ENCODE results near the gene TRPV5. TPM values are rescaled to one million over a fixed set of nuclear protein-coding genes. Genes with fewer than 3 reads are reported as not detected.

Gene TRPV5
- total and polyA plus RNA-seq, 9 donors: not detected

DNA sequence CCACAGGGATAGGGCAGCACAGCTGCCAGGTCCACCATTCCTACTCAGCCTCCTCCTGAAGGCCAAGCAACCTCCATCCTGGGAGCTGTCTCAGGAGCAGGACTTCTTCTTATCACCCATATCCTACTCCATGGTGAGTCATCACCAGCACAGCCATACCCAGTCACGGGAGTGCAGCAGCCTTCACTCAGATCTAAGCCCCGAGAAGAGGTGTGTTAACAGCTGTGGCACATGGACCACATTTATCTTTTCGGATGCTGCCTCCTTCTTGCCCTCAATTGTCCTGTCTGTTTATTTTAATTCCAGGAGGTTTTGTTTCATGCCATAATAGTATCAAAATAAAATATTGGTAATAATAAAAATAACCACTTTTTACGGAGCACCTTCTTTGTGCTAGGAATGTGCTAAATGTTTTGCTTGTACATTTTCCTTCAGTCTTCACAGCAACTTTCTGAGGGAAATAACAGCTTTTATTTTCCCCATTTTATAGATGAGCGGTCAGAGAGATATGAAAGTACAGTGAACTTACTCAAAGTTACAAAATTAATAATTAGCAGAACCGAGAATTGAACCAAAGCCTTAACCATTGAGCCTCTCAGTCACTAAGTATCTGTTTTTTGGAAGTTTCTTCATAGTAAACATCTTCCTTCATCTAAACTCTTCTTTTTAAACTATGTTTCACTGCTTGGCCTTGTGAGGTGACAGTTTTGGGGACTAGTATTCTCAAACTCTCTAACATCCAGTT is 31.1 kb upstream of the TRPV5 start:
- WGBS, 3 donors: 71 to 75% (median 73%) methylated on average over 6 of the region's 6 CpGs
- no peak for DNase-seq
- Histone ChIP-seq H3K4me1 (ENCODE audit: insufficient read depth) (no peaks in the 10 kb centered on the region), H3K4me3 (no peak overlapping the region), H3K27ac (no peak overlapping the region), H3K36me3 (no peaks in the 10 kb centered on the region), H3K9me3 (no peaks in the 10 kb centered on the region), H3K27me3 (no peaks in the 10 kb centered on the region)
- intact Hi-C loops (cut with DNase I): no loop called here
- TF ChIP-seq EP300 (IDR thresholded peaks at IDR 0.05) (no peak), POLR2A (IDR thresholded peaks at IDR 0.05) (no peak)
- TF ChIP-seq, protein P1, sequence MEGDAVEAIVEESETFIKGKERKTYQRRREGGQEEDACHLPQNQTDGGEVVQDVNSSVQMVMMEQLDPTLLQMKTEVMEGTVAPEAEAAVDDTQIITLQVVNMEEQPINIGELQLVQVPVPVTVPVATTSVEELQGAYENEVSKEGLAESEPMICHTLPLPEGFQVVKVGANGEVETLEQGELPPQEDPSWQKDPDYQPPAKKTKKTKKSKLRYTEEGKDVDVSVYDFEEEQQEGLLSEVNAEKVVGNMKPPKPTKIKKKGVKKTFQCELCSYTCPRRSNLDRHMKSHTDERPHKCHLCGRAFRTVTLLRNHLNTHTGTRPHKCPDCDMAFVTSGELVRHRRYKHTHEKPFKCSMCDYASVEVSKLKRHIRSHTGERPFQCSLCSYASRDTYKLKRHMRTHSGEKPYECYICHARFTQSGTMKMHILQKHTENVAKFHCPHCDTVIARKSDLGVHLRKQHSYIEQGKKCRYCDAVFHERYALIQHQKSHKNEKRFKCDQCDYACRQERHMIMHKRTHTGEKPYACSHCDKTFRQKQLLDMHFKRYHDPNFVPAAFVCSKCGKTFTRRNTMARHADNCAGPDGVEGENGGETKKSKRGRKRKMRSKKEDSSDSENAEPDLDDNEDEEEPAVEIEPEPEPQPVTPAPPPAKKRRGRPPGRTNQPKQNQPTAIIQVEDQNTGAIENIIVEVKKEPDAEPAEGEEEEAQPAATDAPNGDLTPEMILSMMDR (IDR thresholded peaks at IDR 0.05): no peak

DNA sequence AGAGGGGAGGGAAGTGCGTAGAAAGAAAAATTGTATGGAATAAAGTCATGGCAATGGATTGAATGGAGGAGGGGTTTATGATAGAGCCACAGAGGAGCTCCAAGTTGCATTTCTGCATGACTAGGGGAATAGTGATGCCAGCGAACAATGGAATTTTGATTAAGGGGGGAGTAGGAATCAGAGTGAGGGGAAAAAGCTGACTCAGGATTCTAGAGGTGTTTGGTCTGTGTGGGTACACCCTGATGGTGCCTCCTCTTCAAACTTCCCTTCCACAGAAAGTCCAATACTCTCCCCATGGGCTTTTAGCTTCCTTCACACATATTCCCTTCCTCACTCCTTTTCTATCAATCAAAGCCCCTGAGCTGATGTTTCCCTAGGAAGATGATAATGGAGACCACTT is 30.4 kb upstream of the TRPV5 start:
- H3K4me3 ChIP-seq: no peak overlapping the region
- H3K27me3 ChIP-seq: no peaks in the 10 kb centered on the region
- no peaks in the 10 kb centered on the region for H3K9me3 ChIP-seq
- 84 to 91% (median 89%) methylated on average over 2 of the region's 2 CpGs for WGBS, 3 donors
- intact Hi-C loops (cut with DNase I): no loop called here
- H3K36me3 ChIP-seq: no peaks in the 10 kb centered on the region
- no peak for DNase-seq
- TF ChIP-seq EP300 (IDR thresholded peaks at IDR 0.05) (no peak), POLR2A (IDR thresholded peaks at IDR 0.05) (no peak)
- TF ChIP-seq, protein P1 (IDR thresholded peaks at IDR 0.05): no peak
- H3K4me1 ChIP-seq (ENCODE audit: insufficient read depth): no peaks in the 10 kb centered on the region
- no peak overlapping the region for H3K27ac ChIP-seq

DNA sequence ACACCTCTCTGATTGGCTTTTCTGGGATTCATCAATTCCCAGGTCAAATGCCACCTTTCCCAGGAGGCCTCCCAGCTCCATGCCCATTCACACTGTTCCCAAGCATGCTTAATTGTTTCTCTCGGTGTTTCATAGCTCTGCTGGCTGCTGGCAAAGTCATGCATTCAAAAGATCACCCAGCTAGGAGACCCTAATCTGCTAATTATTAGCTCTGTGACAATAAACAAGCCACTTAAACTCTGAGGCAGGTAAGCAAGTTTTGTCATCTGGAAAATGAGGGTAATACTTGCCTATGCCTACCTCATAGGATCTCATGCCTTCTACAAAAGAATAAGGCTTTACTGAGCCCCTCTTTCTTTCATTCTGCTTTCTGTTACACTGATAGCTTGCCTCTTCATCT is 29.4 kb upstream of the TRPV5 start:
- DNase-seq: no peak
- H3K27ac ChIP-seq: no peak overlapping the region
- no peak overlapping the region for H3K4me3 ChIP-seq
- H3K9me3 ChIP-seq: no peaks in the 10 kb centered on the region
- TF ChIP-seq POLR2A (IDR thresholded peaks at IDR 0.05) (no peak), EP300 (IDR thresholded peaks at IDR 0.05) (no peak)
- TF ChIP-seq, protein P1 (IDR thresholded peaks at IDR 0.05): no peak
- no peaks in the 10 kb centered on the region for H3K27me3 ChIP-seq
- WGBS, 3 donors: 24 to 44% (median 32%) methylated on average over 1 of the region's 1 CpG
- H3K36me3 ChIP-seq: no peaks in the 10 kb centered on the region
- no peaks in the 10 kb centered on the region for H3K4me1 ChIP-seq (ENCODE audit: insufficient read depth)
- intact Hi-C loops (cut with DNase I): no loop called here

DNA sequence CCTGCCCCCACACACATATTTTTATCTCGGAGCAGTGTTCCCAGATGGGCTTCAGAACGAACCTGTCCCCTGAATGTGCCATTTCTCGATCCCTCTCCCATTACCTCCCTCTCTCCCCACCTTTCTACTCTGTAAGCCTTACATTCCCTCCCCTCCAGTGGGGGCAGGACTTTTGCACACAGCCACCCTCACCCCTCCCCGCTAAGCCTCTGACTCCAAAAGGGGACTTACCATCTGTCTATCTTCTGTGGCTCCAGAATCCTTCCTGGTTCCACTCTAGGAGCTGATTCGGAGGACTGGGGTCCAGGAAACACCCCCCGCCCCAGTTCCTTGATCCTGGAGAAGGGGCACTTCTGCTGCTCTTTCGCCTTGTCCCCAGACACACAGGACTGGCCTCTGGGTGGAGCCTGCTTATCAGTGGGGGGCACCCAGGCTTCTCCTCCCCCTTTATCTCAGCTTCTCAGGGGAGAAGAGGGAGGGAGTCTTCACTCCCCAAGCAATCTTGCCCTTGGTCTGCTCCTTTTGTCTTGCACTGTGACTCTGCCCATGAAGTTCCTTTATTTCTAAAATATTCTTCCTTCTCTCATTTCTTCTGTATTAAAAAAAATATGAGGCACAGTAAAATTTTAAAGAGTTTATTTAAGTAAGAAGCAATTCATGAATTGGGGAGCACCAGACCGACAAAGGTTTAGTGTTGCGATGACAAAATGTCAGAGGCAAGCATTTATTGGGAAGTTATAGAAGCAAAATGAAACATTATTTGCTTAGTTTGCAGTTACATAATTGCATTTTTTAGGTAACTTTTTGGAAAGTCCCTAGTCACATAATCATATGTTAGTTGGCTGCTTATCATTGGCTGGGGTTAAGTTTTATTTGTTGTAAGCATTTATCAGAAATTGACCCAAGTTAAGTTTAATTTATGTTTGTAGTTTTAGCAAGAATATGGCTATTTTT is 28.7 kb upstream of the TRPV5 start, which contains the start of gene KEL:
KEL (minus strand) TSS at position 391 of the 954 bp plus-strand sequence; CDS start at position 234, 157 bp downstream.
- intact Hi-C loops (cut with DNase I): no loop called here
- WGBS, 3 donors: 64 to 71% (median 69%) methylated on average over 9 of the region's 9 CpGs
- Histone ChIP-seq H3K4me1 (ENCODE audit: insufficient read depth) (no peaks in the 10 kb centered on the region), H3K27ac (no peak within 1 kb of the TSS), H3K4me3 (no peak within 1 kb of the TSS), H3K27me3 (no peaks in the 10 kb centered on the region), H3K9me3 (no peaks in the 10 kb centered on the region), H3K36me3 (no peaks in the 10 kb centered on the region)
- no peak for DNase-seq
- TF ChIP-seq POLR2A (IDR thresholded peaks at IDR 0.05) (no peak), EP300 (IDR thresholded peaks at IDR 0.05) (no peak)
- TF ChIP-seq, protein P1 (IDR thresholded peaks at IDR 0.05): no peak
